ENCODE measurements around the gene TOMM70.

Gene TOMM70

DNA sequence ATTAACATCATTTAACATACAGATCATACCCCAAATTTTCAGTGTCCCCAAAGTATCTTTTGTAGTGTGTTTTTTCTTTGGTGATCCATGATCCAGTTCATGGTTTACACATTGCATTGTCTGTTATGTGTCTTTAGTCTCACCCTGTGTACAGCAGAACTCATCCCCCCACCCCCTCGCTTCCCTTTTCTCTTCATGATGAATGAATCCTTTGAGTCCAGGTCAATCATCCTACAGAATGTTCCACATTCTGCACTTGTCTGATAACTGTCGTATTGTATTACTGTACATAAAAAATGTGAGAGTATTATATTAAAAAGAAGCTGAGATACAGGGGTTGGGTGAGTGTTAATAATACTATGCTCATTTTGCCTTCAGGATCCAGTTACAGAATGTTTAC, 80.9 kb downstream of the TOMM70 start:
- no peak for DNase-seq

DNA sequence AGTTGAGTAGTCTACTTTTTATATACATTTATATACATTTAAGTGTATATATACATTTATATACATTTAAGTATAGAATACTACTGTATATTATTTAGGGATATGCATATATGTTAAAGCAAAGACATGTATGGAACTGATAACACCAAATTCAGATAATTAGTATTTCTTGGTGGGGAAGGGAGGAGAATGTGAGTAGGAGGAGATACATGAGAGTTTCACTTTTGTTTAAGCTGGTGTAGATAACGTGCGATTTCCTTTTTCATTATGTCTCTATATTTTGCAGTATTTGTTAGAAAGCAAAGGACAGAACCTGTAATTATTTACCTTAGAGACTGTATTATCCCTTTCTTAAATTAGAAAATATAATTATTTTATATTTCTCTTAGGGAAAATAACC, 83.0 kb downstream of the TOMM70 start:
- no peak for DNase-seq

DNA sequence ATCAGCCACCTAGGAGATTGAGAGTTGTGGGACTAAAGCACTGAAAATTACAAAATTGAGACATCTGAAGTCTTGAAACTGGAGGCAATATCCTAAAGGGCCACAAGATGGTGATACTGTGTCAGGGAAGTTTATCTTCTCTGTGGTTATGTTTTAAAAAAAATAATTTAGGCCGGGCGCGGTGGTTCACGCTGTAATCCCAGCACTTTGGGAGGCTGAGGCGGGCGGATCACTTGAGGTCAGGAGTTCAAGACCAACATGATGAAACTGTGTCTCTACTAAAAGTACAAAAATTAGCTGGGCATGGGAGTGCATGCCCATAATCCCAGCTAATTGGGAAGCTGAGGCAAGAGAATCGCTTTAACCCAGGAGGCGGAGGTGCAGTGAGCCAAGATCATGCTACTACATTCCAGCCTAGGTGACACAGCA, 84.2 kb downstream of the TOMM70 start:
- DNase-seq: no peak
